Measurements from ENCODE around the gene SERBP1. TPM values are rescaled to one million over a fixed set of nuclear protein-coding genes. Genes with fewer than 3 reads are reported as not detected.

The SERBP1 gene
- total RNA-seq, 2 donors from 2014 or later, result 288 to 386 TPM

- no peak overlapping the region for H3K4me3 Mint-ChIP-seq
- ATAC-seq (replicated peaks in 1 of 2), result peak in 1 of 2 donors; percentile 14
These were observed 39.9 kb downstream of the SERBP1 start for GRCh38 chr1:67390041-67390887.

GRCh38 chr1:67383999-67384638 is 46.1 kb downstream of the SERBP1 start:
- Mint-ChIP-seq H3K27ac (no peak overlapping the region), H3K4me1 (ENCODE audit: low read depth) (no peaks in the 10 kb centered on the region), H3K4me3 (no peak overlapping the region), H3K9me3 (peaks cover 14 to 18% of the 10 kb centered on the region in 2 donors), H3K36me3 (ENCODE audit: insufficient read depth in 2 of 2) (peaks cover 47 to 78% of the 10 kb centered on the region in 2 donors), H3K27me3 (ENCODE audit: low read depth) (no peaks in the 10 kb centered on the region)
- DNase-seq, result no peak
- ATAC-seq (replicated peaks in 1 of 2), result no peak

More at GRCh38 chr1:67390041-67390887, 39.9 kb downstream of the SERBP1 start:
- H3K9me3 Mint-ChIP-seq, result peaks cover 2% of the 10 kb centered on the region in 2 donors
- peaks cover 16 to 63% of the 10 kb centered on the region in 2 donors for H3K36me3 Mint-ChIP-seq (ENCODE audit: insufficient read depth in 2 of 2)
- H3K27me3 Mint-ChIP-seq (ENCODE audit: low read depth), result no peaks in the 10 kb centered on the region
- no peak overlapping the region for H3K27ac Mint-ChIP-seq
- peaks cover 8% of the 10 kb centered on the region for H3K4me1 Mint-ChIP-seq (ENCODE audit: low read depth)
- no peak for DNase-seq

GRCh38 chr1:67382292-67382691 is 47.9 kb downstream of the SERBP1 start:
- ATAC-seq (replicated peaks in 1 of 2) (no peak), DNase-seq (no peak)
- Mint-ChIP-seq H3K27me3 (ENCODE audit: low read depth) (no peaks in the 10 kb centered on the region), H3K9me3 (peaks cover 14 to 18% of the 10 kb centered on the region in 2 donors), H3K36me3 (ENCODE audit: insufficient read depth in 2 of 2) (peaks cover 49 to 78% of the 10 kb centered on the region in 2 donors), H3K27ac (peak overlapping the region; percentile 72), H3K4me3 (no peak overlapping the region), H3K4me1 (ENCODE audit: low read depth) (peaks cover 6% of the 10 kb centered on the region)

GRCh38 chr1:67381154-67381553 is 49.0 kb downstream of the SERBP1 start:
- Mint-ChIP-seq H3K4me1 (ENCODE audit: low read depth) (peaks cover 13% of the 10 kb centered on the region), H3K4me3 (no peak overlapping the region), H3K27me3 (ENCODE audit: low read depth) (no peaks in the 10 kb centered on the region), H3K36me3 (ENCODE audit: insufficient read depth in 2 of 2) (peaks cover 54 to 80% of the 10 kb centered on the region in 2 donors), H3K9me3 (peaks cover 12 to 17% of the 10 kb centered on the region in 2 donors), H3K27ac (no peak overlapping the region)
- DNase-seq, result no peak
- no peak for ATAC-seq (replicated peaks in 1 of 2)

- no peak for DNase-seq
These were observed 52.9 kb downstream of the SERBP1 start for GRCh38 chr1:67377253-67377652.

GRCh38 chr1:67376381-67376780 is 53.8 kb downstream of the SERBP1 start:
- Mint-ChIP-seq H3K4me3 (no peak overlapping the region), H3K27me3 (ENCODE audit: low read depth) (no peaks in the 10 kb centered on the region), H3K36me3 (ENCODE audit: insufficient read depth in 2 of 2) (peaks cover 32 to 67% of the 10 kb centered on the region in 2 donors), H3K9me3 (peaks cover 2% of the 10 kb centered on the region in 2 donors), H3K27ac (peak overlapping the region; percentile 20), H3K4me1 (ENCODE audit: low read depth) (peaks cover 13% of the 10 kb centered on the region)
- ATAC-seq (replicated peaks in 1 of 2) (no peak), DNase-seq (no peak)

More at GRCh38 chr1:67377253-67377652, 52.9 kb downstream of the SERBP1 start:
- H3K4me1 Mint-ChIP-seq (ENCODE audit: low read depth), result peaks cover 13% of the 10 kb centered on the region
- H3K36me3 Mint-ChIP-seq (ENCODE audit: insufficient read depth in 2 of 2), result peaks cover 30 to 68% of the 10 kb centered on the region in 2 donors
- peaks cover 4% of the 10 kb centered on the region in 2 donors for H3K9me3 Mint-ChIP-seq
- no peak overlapping the region for H3K27ac Mint-ChIP-seq
- H3K4me3 Mint-ChIP-seq, result no peak overlapping the region
- H3K27me3 Mint-ChIP-seq (ENCODE audit: low read depth), result no peaks in the 10 kb centered on the region
- ATAC-seq (replicated peaks in 1 of 2), result no peak

- H3K4me1 Mint-ChIP-seq (ENCODE audit: low read depth), result peaks cover 17% of the 10 kb centered on the region
- H3K27me3 Mint-ChIP-seq (ENCODE audit: low read depth), result no peaks in the 10 kb centered on the region
- peaks cover 25 to 67% of the 10 kb centered on the region in 2 donors for H3K36me3 Mint-ChIP-seq (ENCODE audit: insufficient read depth in 2 of 2)
- peak; percentile 54 to 73 for ATAC-seq (replicated peaks in 1 of 2)
- H3K9me3 Mint-ChIP-seq, result no peaks in the 10 kb centered on the region
- no peak overlapping the region for H3K27ac Mint-ChIP-seq
- no peak for DNase-seq
- H3K4me3 Mint-ChIP-seq, result no peak overlapping the region
These were observed 57.3 kb downstream of the SERBP1 start for GRCh38 chr1:67372898-67373297.

GRCh38 chr1:67372136-67372535 is 58.1 kb downstream of the SERBP1 start:
- H3K27ac Mint-ChIP-seq, result peak overlapping the region; percentile 3
- ATAC-seq (replicated peaks in 1 of 2), result no peak
- H3K9me3 Mint-ChIP-seq, result no peaks in the 10 kb centered on the region
- no peaks in the 10 kb centered on the region for H3K27me3 Mint-ChIP-seq (ENCODE audit: low read depth)
- H3K4me1 Mint-ChIP-seq (ENCODE audit: low read depth), result peaks cover 10% of the 10 kb centered on the region
- DNase-seq, result no peak
- H3K36me3 Mint-ChIP-seq (ENCODE audit: insufficient read depth in 2 of 2), result peaks cover 26 to 67% of the 10 kb centered on the region in 2 donors
- H3K4me3 Mint-ChIP-seq, result no peak overlapping the region

- H3K36me3 Mint-ChIP-seq (ENCODE audit: insufficient read depth in 2 of 2), result peaks cover 26 to 67% of the 10 kb centered on the region in 2 donors
- no peaks in the 10 kb centered on the region for H3K9me3 Mint-ChIP-seq
These were observed 58.5 kb downstream of the SERBP1 start for GRCh38 chr1:67371681-67372080.

GRCh38 chr1:67371043-67371442 is 59.2 kb downstream of the SERBP1 start:
- H3K4me1 Mint-ChIP-seq (ENCODE audit: low read depth), result peaks cover 4% of the 10 kb centered on the region
- H3K9me3 Mint-ChIP-seq, result no peaks in the 10 kb centered on the region
- DNase-seq (no peak), ATAC-seq (replicated peaks in 1 of 2) (no peak)
- H3K27me3 Mint-ChIP-seq (ENCODE audit: low read depth), result no peaks in the 10 kb centered on the region
- peak overlapping the region; percentile 24 for H3K27ac Mint-ChIP-seq
- peaks cover 21 to 66% of the 10 kb centered on the region in 2 donors for H3K36me3 Mint-ChIP-seq (ENCODE audit: insufficient read depth in 2 of 2)
- H3K4me3 Mint-ChIP-seq, result no peak overlapping the region

More at GRCh38 chr1:67371681-67372080, 58.5 kb downstream of the SERBP1 start:
- Mint-ChIP-seq H3K27me3 (ENCODE audit: low read depth) (no peaks in the 10 kb centered on the region), H3K4me1 (ENCODE audit: low read depth) (peaks cover 6% of the 10 kb centered on the region), H3K4me3 (no peak overlapping the region), H3K27ac (peak overlapping the region; percentile 24)
- DNase-seq (no peak), ATAC-seq (replicated peaks in 1 of 2) (no peak)

GRCh38 chr1:67368046-67368514 is 62.1 kb downstream of the SERBP1 start:
- H3K27me3 Mint-ChIP-seq (ENCODE audit: low read depth), result no peaks in the 10 kb centered on the region
- no peak overlapping the region for H3K27ac Mint-ChIP-seq
- no peak overlapping the region for H3K4me3 Mint-ChIP-seq
- DNase-seq, result no peak
- H3K4me1 Mint-ChIP-seq (ENCODE audit: low read depth), result peaks cover 25% of the 10 kb centered on the region
- peaks cover 16 to 66% of the 10 kb centered on the region in 2 donors for H3K36me3 Mint-ChIP-seq (ENCODE audit: insufficient read depth in 2 of 2)
- ATAC-seq (replicated peaks in 1 of 2), result peak in 1 of 2 donors; percentile 9
- no peaks in the 10 kb centered on the region for H3K9me3 Mint-ChIP-seq

GRCh38 chr1:67367370-67368045 is 62.7 kb downstream of the SERBP1 start:
- DNase-seq (no peak), ATAC-seq (replicated peaks in 1 of 2) (peak; percentile 15 to 17)
- Mint-ChIP-seq H3K27ac (peak overlapping the region; percentile 10), H3K9me3 (no peaks in the 10 kb centered on the region), H3K36me3 (ENCODE audit: insufficient read depth in 2 of 2) (peaks cover 16 to 67% of the 10 kb centered on the region in 2 donors), H3K27me3 (ENCODE audit: low read depth) (no peaks in the 10 kb centered on the region), H3K4me3 (no peak overlapping the region), H3K4me1 (ENCODE audit: low read depth) (peaks cover 25% of the 10 kb centered on the region)
